ENCODE measurements around the gene NLRX1. TPM values are rescaled to one million over a fixed set of nuclear protein-coding genes. Genes with fewer than 3 reads are reported as not detected.
A peak's percentile ranks its signal among the peaks of the same experiment; 100 is the strongest.
"Not testable (repeated sequence)": the region's sequence is repeated elsewhere in the genome, so short reads cannot be mapped to it uniquely, and the experiment has no call there.

The NLRX1 gene
- polyA plus RNA-seq, 1 experiment: 19.4 TPM

GRCh38 chr11:119121811-119122124, 46.8 kb upstream of the NLRX1 start:
- no peak for TF ChIP-seq CTCF (IDR thresholded peaks at IDR 0.05; ENCODE audit: insufficient read depth, low read depth, low read length)
- no peak for DNase-seq (ENCODE audit: low read depth)
- ChIA-PET CTCF (interaction anchor here (0.7 to 2.3 kb wide), 5 partner anchors 13 to 156 kb away, joined by 3 to 7 read pairs (median 5); no protein-coding TSS in a partner anchor), POLR2A (interaction anchor here (0.5 to 0.9 kb wide), 6 partner anchors 15 to 216 kb away, joined by 3 to 7 read pairs (median 4); partner anchors contain the start of gene C2CD2L)
- Histone ChIP-seq H3K27me3 (ENCODE audit: control insufficient read depth, insufficient read depth, low read length) (no peaks in the 10 kb centered on the region), H3K4me3 (ENCODE audit: low read depth, low read length) (peak overlapping the region; percentile 89), H3K36me3 (ENCODE audit: control insufficient read depth, insufficient read depth, low read length) (peaks cover 6% of the 10 kb centered on the region; the same call in 1 of the 2 replicates)

GRCh38 chr11:119125821-119126220, 42.7 kb upstream of the NLRX1 start:
- CTCF ChIA-PET: interaction anchor here (0.6 to 3.1 kb wide), 3 partner anchors 19 to 198 kb away, joined by 3 to 14 read pairs (median 3); no protein-coding TSS in a partner anchor
- TF ChIP-seq CTCF (IDR thresholded peaks at IDR 0.05; ENCODE audit: insufficient read depth, low read depth, low read length): no peak
- Histone ChIP-seq H3K27me3 (ENCODE audit: control insufficient read depth, insufficient read depth, low read length) (no peaks in the 10 kb centered on the region), H3K4me3 (ENCODE audit: low read depth, low read length) (no peak overlapping the region), H3K36me3 (ENCODE audit: control insufficient read depth, insufficient read depth, low read length) (peaks cover 8% of the 10 kb centered on the region)
- DNase-seq (ENCODE audit: low read depth): no peak
- POLR2A ChIA-PET: no interaction called here

- no peaks in the 10 kb centered on the region for H3K27me3 ChIP-seq (ENCODE audit: control insufficient read depth, insufficient read depth, low read length)
- CTCF ChIA-PET: interaction anchor here (1.0 to 3.1 kb wide), 3 partner anchors 18 to 197 kb away, joined by 3 to 14 read pairs (median 3); no protein-coding TSS in a partner anchor
- no peak for DNase-seq (ENCODE audit: low read depth)
- POLR2A ChIA-PET: no interaction called here
- TF ChIP-seq CTCF (IDR thresholded peaks at IDR 0.05; ENCODE audit: insufficient read depth, low read depth, low read length): no peak
- H3K36me3 ChIP-seq (ENCODE audit: control insufficient read depth, insufficient read depth, low read length): peaks cover 13% of the 10 kb centered on the region
- H3K4me3 ChIP-seq (ENCODE audit: low read depth, low read length): no peak overlapping the region
Measured at GRCh38 chr11:119126675-119127268, 41.8 kb upstream of the NLRX1 start.

GRCh38 chr11:119130662-119131061, 37.9 kb upstream of the NLRX1 start:
- POLR2A ChIA-PET: no interaction called here
- no peak for TF ChIP-seq CTCF (IDR thresholded peaks at IDR 0.05; ENCODE audit: insufficient read depth, low read depth, low read length)
- CTCF ChIA-PET: interaction anchor here (0.8 kb wide), 1 partner anchor 15 kb away, joined by 3 read pairs; no protein-coding TSS in a partner anchor
- DNase-seq (ENCODE audit: low read depth): no peak
- Histone ChIP-seq H3K27me3 (ENCODE audit: control insufficient read depth, insufficient read depth, low read length) (no peaks in the 10 kb centered on the region), H3K4me3 (ENCODE audit: low read depth, low read length) (no peak overlapping the region), H3K36me3 (ENCODE audit: control insufficient read depth, insufficient read depth, low read length) (peaks cover 26% of the 10 kb centered on the region)

- peak; percentile 58 for TF ChIP-seq CTCF (IDR thresholded peaks at IDR 0.05; ENCODE audit: insufficient read depth, low read depth, low read length)
- Histone ChIP-seq H3K36me3 (ENCODE audit: control insufficient read depth, insufficient read depth, low read length) (peaks cover 26% of the 10 kb centered on the region), H3K4me3 (ENCODE audit: low read depth, low read length) (no peak overlapping the region), H3K27me3 (ENCODE audit: control insufficient read depth, insufficient read depth, low read length) (no peaks in the 10 kb centered on the region)
- DNase-seq (ENCODE audit: low read depth): no peak
- POLR2A ChIA-PET: no interaction called here
- CTCF ChIA-PET: interaction anchor here (0.7 to 4.5 kb wide), 7 partner anchors 9 to 70 kb away, joined by 3 to 34 read pairs (median 4); partner anchors contain the start of gene HINFP
Measured at GRCh38 chr11:119134389-119134978, 34.0 kb upstream of the NLRX1 start.

- H3K4me3 ChIP-seq (ENCODE audit: low read depth, low read length); DNase-seq (ENCODE audit: low read depth); POLR2A ChIA-PET; H3K36me3 ChIP-seq (ENCODE audit: control insufficient read depth, insufficient read depth, low read length); H3K27me3 ChIP-seq (ENCODE audit: control insufficient read depth, insufficient read depth, low read length): not testable (repeated sequence)
- CTCF ChIA-PET: interaction anchor here (1.0 to 1.8 kb wide), 2 partner anchors 12 to 184 kb away, joined by 4 to 6 read pairs; no protein-coding TSS in a partner anchor
Measured at GRCh38 chr11:119139276-119139675, 29.2 kb upstream of the NLRX1 start.
